NCI-H1105 (cell line): ENCODE measurements around the gene OS9.
A peak's percentile ranks its signal among the peaks of the same experiment; 100 is the strongest.

Experiments used
- DNase-seq: peaks from one replicate; lab custom pipeline; 2025; lab: John Stamatoyannopoulos, UW

Gene OS9

GRCh38 chr12:57722716-57723629 lies 29.0 kb downstream of the OS9 start:
- no peak for DNase-seq

- no peak for DNase-seq
Observed at GRCh38 chr12:57723630-57723962, 29.7 kb downstream of the OS9 start.

- DNase-seq, result no peak
Observed at GRCh38 chr12:57724003-57724935, 30.3 kb downstream of the OS9 start.

GRCh38 chr12:57724936-57725740 lies 31.2 kb downstream of the OS9 start:
- no peak for DNase-seq

GRCh38 chr12:57725851-57726150 lies 31.9 kb downstream of the OS9 start:
- DNase-seq, result no peak

- DNase-seq, result peak; percentile 62
Observed at GRCh38 chr12:57726151-57726883, 32.4 kb downstream of the OS9 start.

GRCh38 chr12:57726884-57727757 lies 33.2 kb downstream of the OS9 start:
- DNase-seq, result no peak

- no peak for DNase-seq
Observed at GRCh38 chr12:57727758-57728395, 33.9 kb downstream of the OS9 start.

- DNase-seq, result no peak
Observed at GRCh38 chr12:57729321-57729844, 35.5 kb downstream of the OS9 start.

- DNase-seq, result no peak
Observed at GRCh38 chr12:57730336-57731067, 36.6 kb downstream of the OS9 start.

GRCh38 chr12:57731411-57732080 lies 37.6 kb downstream of the OS9 start:
- DNase-seq, result no peak

- DNase-seq, result no peak
Observed at GRCh38 chr12:57732270-57732669, 38.3 kb downstream of the OS9 start.

GRCh38 chr12:57732726-57733593 lies 39.0 kb downstream of the OS9 start:
- no peak for DNase-seq

- DNase-seq, result no peak
Observed at GRCh38 chr12:57733928-57734327, 40.0 kb downstream of the OS9 start.

- DNase-seq, result no peak
Observed at GRCh38 chr12:57734591-57734990, 40.7 kb downstream of the OS9 start.

- DNase-seq, result peak; percentile 14
Observed at GRCh38 chr12:57735198-57735855, 41.4 kb downstream of the OS9 start.
